CD4-positive, alpha-beta T cell treated with Interleukin-17A for 1 hour (primary cell): ENCODE data around the gene EXOC6B.
"Not testable (repeated sequence)": the region's sequence is repeated elsewhere in the genome, so short reads cannot be mapped to it uniquely, and the experiment has no call there.

ENCODE experiments used
- DNase-seq: peaks from one replicate; pipeline ENCODE4 v3.0.0-alpha.2; 2020

EXOC6B gene

DNA sequence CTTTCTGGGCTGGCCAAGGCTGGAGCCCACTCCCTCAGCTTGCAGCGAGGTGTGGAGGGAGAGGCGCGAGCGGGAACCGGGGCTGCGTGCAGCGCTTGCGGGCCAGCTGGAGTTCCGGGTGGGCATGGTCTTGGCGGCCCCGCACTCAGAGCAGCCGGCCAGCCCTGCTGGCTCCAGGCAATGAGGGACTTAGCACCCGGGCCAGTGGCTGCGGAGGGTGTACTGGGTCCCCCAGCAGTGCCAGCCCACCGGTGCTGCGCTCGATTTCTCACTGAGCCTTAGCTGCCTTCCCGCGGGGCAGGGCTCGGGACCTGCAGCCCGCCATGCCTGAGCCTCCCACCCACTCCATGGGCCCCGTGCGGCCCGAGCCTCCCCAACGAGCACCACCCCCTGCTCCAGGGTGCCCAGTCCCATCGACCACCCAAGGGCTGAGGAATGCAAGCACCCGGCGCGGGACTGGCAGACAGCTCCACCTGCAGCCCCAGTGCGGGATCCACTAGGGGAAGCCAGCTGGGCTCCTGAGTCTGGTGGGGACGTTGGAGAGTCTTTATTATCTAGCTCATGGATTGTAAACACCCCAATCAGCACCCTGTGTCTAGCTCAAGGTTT lies 404.0 kb downstream of the EXOC6B start:
- not testable (repeated sequence) for DNase-seq

DNA sequence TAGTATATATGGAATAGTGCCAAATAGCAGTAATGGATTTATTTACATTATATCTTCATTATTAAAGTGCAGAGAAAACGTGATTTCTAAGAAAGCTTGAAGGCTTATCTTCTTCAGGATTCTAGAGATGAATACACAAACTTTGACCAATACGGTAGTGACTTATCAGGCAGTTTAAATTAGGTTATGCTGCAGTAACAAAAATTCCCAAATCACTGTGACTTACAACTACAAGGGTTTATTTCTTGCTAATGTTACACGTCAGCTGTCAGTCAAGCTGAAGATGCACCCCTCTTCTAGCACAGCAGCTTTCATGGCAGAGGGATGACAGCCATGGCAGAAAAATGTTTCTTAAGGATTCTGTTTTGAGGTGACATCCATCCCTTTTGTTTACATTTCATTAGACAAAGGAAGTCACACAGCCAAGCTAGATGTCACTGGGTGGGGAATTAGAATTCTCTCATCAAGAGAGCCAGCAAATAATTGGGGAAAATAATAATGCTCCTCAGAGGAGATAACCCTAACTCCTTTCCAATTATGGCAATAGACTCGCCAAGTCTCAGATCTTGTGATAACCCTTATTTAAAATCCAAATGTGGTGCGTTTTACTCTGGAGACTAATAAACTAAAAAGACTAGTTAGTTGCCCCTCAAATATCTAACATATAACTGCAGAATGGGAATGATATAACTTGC lies 409.9 kb downstream of the EXOC6B start:
- no peak for DNase-seq

DNA sequence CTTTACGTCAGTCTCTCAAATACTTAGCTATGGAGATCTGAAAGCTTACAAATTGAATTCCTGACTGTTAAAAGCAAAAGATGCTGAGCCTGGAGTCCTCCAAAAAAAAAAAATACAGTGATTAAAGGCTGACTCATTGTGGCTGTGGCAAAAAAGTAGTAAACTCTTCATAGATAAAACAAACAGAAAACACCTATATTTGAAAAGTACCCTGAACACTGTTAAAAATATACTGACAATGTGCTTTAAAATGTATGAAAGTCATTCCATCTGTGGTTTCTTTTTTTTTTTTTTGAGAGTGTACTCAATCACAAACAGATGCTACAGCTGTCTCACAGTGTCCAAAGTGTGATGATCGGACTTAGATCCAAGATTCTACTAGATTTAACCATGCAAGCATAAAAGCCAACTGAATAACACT lies 410.6 kb downstream of the EXOC6B start:
- no peak for DNase-seq

DNA sequence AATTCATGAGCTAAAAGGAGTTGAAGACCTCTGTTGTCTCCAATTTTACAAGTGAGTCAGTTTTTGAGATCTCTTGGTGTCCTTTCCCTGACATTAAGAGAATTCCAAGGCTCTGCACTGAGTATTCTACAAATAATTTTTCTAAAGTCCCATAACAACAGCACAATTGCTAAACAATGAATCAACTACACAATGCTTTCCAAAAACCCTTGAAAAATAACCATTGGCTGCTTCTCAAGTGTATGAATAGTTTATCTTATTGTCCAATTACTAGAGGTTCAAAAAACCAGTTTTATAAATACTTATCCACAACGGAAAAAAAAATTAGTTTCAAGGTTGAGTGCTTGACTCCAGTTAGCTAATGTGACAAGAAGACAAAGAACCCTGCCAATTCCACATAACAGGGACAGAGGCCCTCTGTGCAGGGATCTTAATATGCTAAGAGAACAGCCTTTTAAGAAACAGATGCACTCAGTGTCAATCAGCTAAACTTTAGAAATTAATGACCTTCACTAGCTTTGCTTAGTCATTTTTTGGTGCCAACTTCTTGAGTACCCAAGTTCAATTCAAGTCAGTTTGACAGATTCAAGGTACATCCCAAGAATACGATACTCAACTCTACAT lies 411.6 kb downstream of the EXOC6B start:
- DNase-seq, result no peak

DNA sequence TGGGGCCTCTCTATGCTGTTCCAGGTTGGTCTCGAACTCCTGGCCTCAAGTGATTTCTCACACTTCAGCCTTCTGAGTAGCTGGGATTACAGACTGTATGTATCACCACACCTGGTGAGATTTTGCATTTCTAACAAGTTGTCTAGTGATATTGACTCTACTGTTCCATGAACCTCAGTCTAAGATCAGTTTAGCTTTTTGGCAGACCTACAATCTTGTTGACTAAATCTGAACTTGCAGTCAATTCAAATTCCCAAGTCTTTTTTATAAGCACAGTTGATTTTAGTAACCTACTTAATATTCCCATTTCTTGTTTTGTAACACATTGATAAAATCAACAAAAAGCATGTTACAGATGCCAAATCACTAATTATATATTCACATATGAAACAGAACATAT lies 412.1 kb downstream of the EXOC6B start:
- DNase-seq, result no peak

- no peak for DNase-seq
These were observed 413.6 kb downstream of the EXOC6B start for GRCh38 chr2:72412214-72412613.

DNA sequence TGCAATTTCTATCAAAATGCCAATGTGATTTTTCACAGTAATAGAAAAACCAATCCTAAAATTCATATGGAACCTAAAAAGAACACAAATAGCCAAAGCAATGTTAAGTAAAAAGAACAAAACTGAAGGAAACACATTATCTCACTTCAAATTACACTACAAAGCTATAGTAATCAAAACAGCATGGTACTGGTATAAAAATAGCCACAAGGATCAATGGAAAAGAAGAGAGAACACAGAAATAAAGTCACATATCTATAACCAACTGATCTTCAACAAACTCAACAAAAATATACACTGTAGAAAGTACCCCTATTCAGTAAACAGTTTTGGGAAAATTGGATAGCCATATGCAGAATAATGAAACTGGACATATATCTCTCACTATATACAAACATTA lies 426.0 kb downstream of the EXOC6B start:
- DNase-seq, result no peak

DNA sequence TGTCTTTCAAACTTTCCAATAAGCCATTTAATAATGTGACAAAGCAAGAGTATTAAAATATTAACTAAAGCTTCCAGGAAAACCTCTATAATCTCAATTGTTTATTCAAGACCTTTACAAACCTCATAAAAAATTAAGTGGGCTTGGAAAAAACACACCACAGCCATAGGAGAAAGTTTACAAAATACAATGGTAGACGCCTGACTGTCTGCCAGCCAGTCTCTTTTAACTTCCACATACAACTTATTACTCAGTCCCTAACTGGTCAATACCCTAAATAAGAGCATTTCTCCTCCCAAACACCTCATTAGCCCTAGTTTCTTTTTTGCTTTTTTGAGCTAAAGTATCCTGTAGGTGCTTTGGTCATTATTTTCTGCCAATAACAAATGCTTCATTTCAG lies 430.7 kb downstream of the EXOC6B start:
- DNase-seq, result no peak

GRCh38 chr2:72394541-72395070 lies 431.2 kb downstream of the EXOC6B start:
- DNase-seq, result no peak

GRCh38 chr2:72389447-72389846 lies 436.4 kb downstream of the EXOC6B start:
- no peak for DNase-seq

GRCh38 chr2:72388263-72388662 lies 437.6 kb downstream of the EXOC6B start:
- no peak for DNase-seq

DNA sequence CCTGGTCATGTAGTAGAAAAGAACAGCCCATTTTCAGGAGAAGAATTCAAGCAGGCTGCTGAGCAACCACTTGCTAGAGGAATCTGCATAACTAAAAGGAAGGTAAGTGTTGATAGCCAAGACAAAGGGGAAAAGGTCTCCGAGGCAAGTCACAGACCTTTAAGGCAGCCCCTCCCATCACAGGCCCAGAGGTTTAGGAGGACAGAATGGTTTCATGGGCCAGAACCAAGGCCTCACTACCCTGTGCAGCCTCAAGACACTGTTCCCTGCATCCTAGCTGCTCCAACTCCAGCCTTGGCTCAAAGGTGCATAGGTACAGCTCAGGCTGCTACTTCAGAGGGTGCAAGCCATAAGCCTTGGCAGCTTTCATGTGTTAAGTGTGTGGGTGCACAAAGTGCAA lies 439.5 kb downstream of the EXOC6B start:
- DNase-seq, result no peak

- no peak for DNase-seq
These were observed 447.0 kb downstream of the EXOC6B start for GRCh38 chr2:72378753-72379348.

GRCh38 chr2:72367530-72368225 lies 458.2 kb downstream of the EXOC6B start:
- no peak for DNase-seq

- DNase-seq, result no peak
These were observed 462.4 kb downstream of the EXOC6B start for GRCh38 chr2:72363406-72363805.

GRCh38 chr2:72362733-72363132 lies 463.1 kb downstream of the EXOC6B start:
- DNase-seq, result no peak

GRCh38 chr2:72361521-72361920 lies 464.3 kb downstream of the EXOC6B start:
- DNase-seq, result no peak

DNA sequence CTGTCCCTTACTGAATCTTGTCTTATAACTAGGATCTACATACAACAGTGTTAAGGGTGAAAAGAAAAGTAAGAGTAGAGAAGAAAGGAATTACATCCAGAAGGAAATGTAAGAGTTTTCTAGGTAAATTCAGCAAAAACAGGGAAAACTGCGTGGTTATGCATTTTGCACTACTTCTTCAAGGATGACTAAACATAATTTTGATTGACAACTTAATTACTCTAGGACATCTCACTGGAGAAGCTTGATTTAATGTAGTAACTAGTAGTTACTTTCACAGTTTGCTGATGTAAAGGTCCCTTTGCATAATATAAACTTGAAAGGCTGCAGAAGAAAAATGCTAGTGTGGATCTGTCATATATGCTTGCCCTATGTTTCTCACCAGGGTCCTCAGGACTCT lies 464.8 kb downstream of the EXOC6B start:
- DNase-seq, result no peak

- no peak for DNase-seq
These were observed 475.0 kb downstream of the EXOC6B start for GRCh38 chr2:72350852-72351251.

- DNase-seq, result no peak
These were observed 476.8 kb downstream of the EXOC6B start for GRCh38 chr2:72349016-72349415.

DNA sequence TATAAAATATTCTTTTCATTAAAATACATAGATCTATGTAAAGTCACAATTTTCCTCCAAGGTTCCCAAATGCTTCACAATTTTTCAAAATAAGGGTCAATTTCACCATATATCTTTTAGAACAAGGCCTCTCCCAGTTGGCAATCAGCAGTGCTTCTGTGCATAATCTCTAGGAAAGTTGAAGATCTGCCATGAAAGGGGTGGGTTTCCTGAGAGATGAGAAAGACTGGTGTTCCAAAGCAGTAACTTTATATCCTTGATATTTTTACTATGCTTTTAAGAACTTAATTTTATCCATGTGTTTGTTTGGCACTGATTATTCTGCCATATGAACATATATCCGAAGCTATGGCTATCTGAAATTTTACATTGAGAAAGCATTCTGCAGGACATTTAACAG lies 478.8 kb downstream of the EXOC6B start:
- no peak for DNase-seq

DNA sequence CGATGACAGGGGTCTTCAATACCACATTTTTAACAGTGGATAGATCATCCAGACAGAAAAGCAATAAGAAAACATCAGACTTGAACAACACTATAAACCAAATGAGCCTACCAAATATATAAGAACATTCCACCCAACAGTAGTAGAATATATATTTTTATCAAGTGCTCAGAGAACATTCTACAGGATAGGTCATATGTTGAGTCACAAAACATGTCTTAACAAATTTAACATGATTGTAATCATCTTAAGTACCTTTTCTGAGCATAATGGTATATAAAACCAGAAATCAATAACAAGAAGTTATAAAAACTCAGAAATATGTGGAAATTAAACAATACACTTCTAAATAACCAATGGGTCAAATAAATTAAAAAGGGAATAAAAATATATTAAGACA lies 484.2 kb downstream of the EXOC6B start:
- DNase-seq, result no peak

DNA sequence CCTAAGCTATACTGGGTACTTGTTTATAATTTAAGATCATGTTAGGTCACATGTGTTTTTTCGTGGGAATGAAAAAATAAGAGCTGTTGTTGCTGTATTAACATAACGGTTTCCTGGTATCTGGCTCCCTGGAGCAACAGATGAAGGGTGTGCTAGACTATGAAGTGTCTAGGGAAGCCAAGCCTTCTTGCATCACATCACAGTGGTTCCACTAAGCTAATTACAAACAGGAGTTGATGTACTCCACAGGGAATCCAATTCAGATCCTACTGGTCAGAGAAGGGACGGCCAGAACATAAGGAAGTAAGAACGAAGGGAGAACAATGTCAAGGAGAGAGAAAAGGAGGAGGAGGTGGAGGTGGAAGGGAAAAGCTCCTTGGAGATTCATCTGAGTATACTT lies 485.2 kb downstream of the EXOC6B start:
- DNase-seq, result no peak
